SJCRH30 (cell line): ENCODE results near the gene APBB2. TPM values are rescaled to one million over a fixed set of nuclear protein-coding genes. Genes with fewer than 3 reads are reported as not detected.

Experiments used
- DNase-seq, 2 experiments: peaks; one replicate each; pipeline ENCODE4 v3.0.0-alpha.2; 2015 to 2020
- H3K27ac ChIP-seq: fragments of 250-450 bp; sonication (Bioruptor Pico); 2 replicates; pipeline ENCODE4 v1.5.1; 2020; ENCODE audit warnings: mild to moderate bottlenecking, moderate library complexity
- H3K27me3 ChIP-seq: fragments of 250-450 bp; sonication (Bioruptor Pico); 2 replicates; pipeline ENCODE4 v1.5.1; 2020; ENCODE audit warnings: mild to moderate bottlenecking, moderate library complexity
- H3K36me3 ChIP-seq: fragments of 250-450 bp; sonication (Bioruptor Pico); 2 replicates; pipeline ENCODE4 v1.5.1; 2020; ENCODE audit warnings: mild to moderate bottlenecking, moderate library complexity
- H3K4me1 ChIP-seq: fragments of 250-450 bp; sonication (Bioruptor Pico); 2 replicates; pipeline ENCODE4 v1.5.1; 2020; ENCODE audit warnings: mild to moderate bottlenecking, moderate library complexity
- H3K4me3 ChIP-seq: fragments of 250-450 bp; sonication (Bioruptor Pico); 2 replicates; pipeline ENCODE4 v1.5.1; 2020; ENCODE audit warnings: mild to moderate bottlenecking, moderate library complexity
- H3K9me3 ChIP-seq: fragments of 250-450 bp; sonication (Bioruptor Pico); replicated peaks from 2 replicates; pipeline ENCODE4 v1.5.1; 2020; ENCODE audit warnings: mild to moderate bottlenecking, moderate library complexity
- total RNA-seq: library from RNA; depleted of rRNA; stranded (reverse); fragments of >200 nt; shearing (Covaris generic); gene quantifications from 2 replicates; pipeline ENCODE4 v1.2.3, GENCODE V29; 2014; rRNA removed

Gene APBB2
- 83.9 and 89.7 TPM in 2 replicates for total RNA-seq

- peak within 1 kb of the TSS; percentile 72 for H3K4me3 ChIP-seq
- no peaks in the 10 kb centered on the region for H3K27me3 ChIP-seq
- no peaks in the 10 kb centered on the region; the same call in 1 of the 2 replicates for H3K36me3 ChIP-seq
- peak within 1 kb of the TSS; percentile 54 for H3K27ac ChIP-seq
- no peaks in the 10 kb centered on the region for H3K9me3 ChIP-seq
- peaks cover 8% of the 10 kb centered on the region for H3K4me1 ChIP-seq
- DNase-seq = peak; percentile 98 to 99
These were observed at the start of gene APBB2 for GRCh38 chr4:41214136-41214824. APBB2 (minus strand) TSS chr4:41214542; CDS start chr4:41033254, 181,288 bp downstream.

- no peak overlapping the region for H3K27ac ChIP-seq
- no peak overlapping the region for H3K4me3 ChIP-seq
- peaks cover 5% of the 10 kb centered on the region; the same call in 1 of the 2 replicates for H3K4me1 ChIP-seq
- no peaks in the 10 kb centered on the region for H3K27me3 ChIP-seq
- H3K9me3 ChIP-seq = no peaks in the 10 kb centered on the region
- peaks cover 66% of the 10 kb centered on the region for H3K36me3 ChIP-seq
- DNase-seq = no peak
These were observed 47.9 kb upstream of the APBB2 start for GRCh38 chr4:41262198-41262597.

- DNase-seq = no peak
- no peak overlapping the region for H3K4me3 ChIP-seq
- H3K27me3 ChIP-seq = no peaks in the 10 kb centered on the region
- H3K36me3 ChIP-seq = peaks cover 53% of the 10 kb centered on the region
- no peaks in the 10 kb centered on the region for H3K9me3 ChIP-seq
- peaks cover 5% of the 10 kb centered on the region; the same call in 1 of the 2 replicates for H3K4me1 ChIP-seq
- H3K27ac ChIP-seq = no peak overlapping the region
These were observed 45.9 kb upstream of the APBB2 start for GRCh38 chr4:41260116-41260733.

- no peaks in the 10 kb centered on the region for H3K27me3 ChIP-seq
- H3K36me3 ChIP-seq = peaks cover 41% of the 10 kb centered on the region
- peak overlapping the region; percentile 10; the same call in 1 of the 2 replicates for H3K27ac ChIP-seq
- H3K9me3 ChIP-seq = no peaks in the 10 kb centered on the region
- peak; percentile 53 to 77 for DNase-seq
- no peak overlapping the region for H3K4me3 ChIP-seq
- H3K4me1 ChIP-seq = peaks cover 5% of the 10 kb centered on the region; the same call in 1 of the 2 replicates
These were observed 44.4 kb upstream of the APBB2 start for GRCh38 chr4:41258783-41259182.

GRCh38 chr4:41257906-41258305, 43.6 kb upstream of the APBB2 start:
- Histone ChIP-seq H3K9me3 (no peaks in the 10 kb centered on the region), H3K36me3 (peaks cover 32% of the 10 kb centered on the region), H3K4me3 (peak overlapping the region; percentile 88), H3K27me3 (no peaks in the 10 kb centered on the region), H3K4me1 (peaks cover 5% of the 10 kb centered on the region; the same call in 1 of the 2 replicates), H3K27ac (no peak overlapping the region; the same call in 1 of the 2 replicates)
- DNase-seq = no peak

GRCh38 chr4:41257257-41257901, 43.0 kb upstream of the APBB2 start:
- no peaks in the 10 kb centered on the region for H3K9me3 ChIP-seq
- peaks cover 28% of the 10 kb centered on the region for H3K36me3 ChIP-seq
- DNase-seq = peak; percentile 62 to 63
- H3K27me3 ChIP-seq = no peaks in the 10 kb centered on the region
- peak overlapping the region; percentile 88 for H3K4me3 ChIP-seq
- peak overlapping the region; percentile 63 for H3K27ac ChIP-seq
- H3K4me1 ChIP-seq = peaks cover 5% of the 10 kb centered on the region; the same call in 1 of the 2 replicates

GRCh38 chr4:41256740-41257256, 42.5 kb upstream of the APBB2 start, which contains the start of gene UCHL1:
UCHL1 (plus strand) TSS chr4:41256928; CDS start chr4:41256977, 49 bp downstream.
- Histone ChIP-seq H3K4me3 (peak within 1 kb of the TSS; percentile 88), H3K9me3 (no peaks in the 10 kb centered on the region), H3K27me3 (no peaks in the 10 kb centered on the region), H3K36me3 (peaks cover 22% of the 10 kb centered on the region), H3K4me1 (peaks cover 5% of the 10 kb centered on the region; the same call in 1 of the 2 replicates), H3K27ac (peak within 1 kb of the TSS; percentile 63)
- DNase-seq = peak; percentile 96

- H3K36me3 ChIP-seq = peaks cover 16% of the 10 kb centered on the region
- H3K4me1 ChIP-seq = peaks cover 5% of the 10 kb centered on the region; the same call in 1 of the 2 replicates
- H3K27me3 ChIP-seq = no peaks in the 10 kb centered on the region
- 0 out of 2 replicates have a peak overlapping the region, but pooled peaks have one; percentile 10 for H3K27ac ChIP-seq
- DNase-seq = peak; percentile 28 to 47
- H3K9me3 ChIP-seq = no peaks in the 10 kb centered on the region
- H3K4me3 ChIP-seq = peak overlapping the region; percentile 88
These were observed 41.9 kb upstream of the APBB2 start for GRCh38 chr4:41256131-41256739.

- H3K36me3 ChIP-seq = no peaks in the 10 kb centered on the region
- H3K9me3 ChIP-seq = no peaks in the 10 kb centered on the region; the same call in 1 of the 2 replicates
- H3K4me1 ChIP-seq = no peaks in the 10 kb centered on the region
- 0 out of 2 replicates have a peak, but pooled peaks cover 2% of the 10 kb centered on the region for H3K27me3 ChIP-seq
- DNase-seq = no peak
- H3K4me3 ChIP-seq = no peak overlapping the region
- no peak overlapping the region for H3K27ac ChIP-seq
These were observed 31.6 kb upstream of the APBB2 start for GRCh38 chr4:41245983-41246382.

GRCh38 chr4:41241919-41242318, 27.6 kb upstream of the APBB2 start:
- H3K4me1 ChIP-seq = no peaks in the 10 kb centered on the region
- no peaks in the 10 kb centered on the region for H3K36me3 ChIP-seq
- H3K27me3 ChIP-seq = 0 out of 2 replicates have a peak, but pooled peaks cover 2% of the 10 kb centered on the region
- no peak for DNase-seq
- H3K4me3 ChIP-seq = no peak overlapping the region
- H3K9me3 ChIP-seq = no peaks in the 10 kb centered on the region
- no peak overlapping the region for H3K27ac ChIP-seq

GRCh38 chr4:41236508-41236907, 22.2 kb upstream of the APBB2 start:
- H3K9me3 ChIP-seq = no peaks in the 10 kb centered on the region
- no peak for DNase-seq
- no peaks in the 10 kb centered on the region for H3K36me3 ChIP-seq
- no peak overlapping the region for H3K4me3 ChIP-seq
- H3K27me3 ChIP-seq = no peaks in the 10 kb centered on the region
- no peaks in the 10 kb centered on the region for H3K4me1 ChIP-seq
- H3K27ac ChIP-seq = no peak overlapping the region

- Histone ChIP-seq H3K27ac (no peak overlapping the region), H3K27me3 (no peaks in the 10 kb centered on the region), H3K4me3 (no peak overlapping the region), H3K36me3 (no peaks in the 10 kb centered on the region), H3K9me3 (no peaks in the 10 kb centered on the region), H3K4me1 (no peaks in the 10 kb centered on the region)
- DNase-seq = no peak
These were observed 21.7 kb upstream of the APBB2 start for GRCh38 chr4:41236032-41236431.

GRCh38 chr4:41232856-41233255, 18.5 kb upstream of the APBB2 start:
- Histone ChIP-seq H3K9me3 (no peaks in the 10 kb centered on the region), H3K4me1 (no peaks in the 10 kb centered on the region), H3K27ac (no peak overlapping the region), H3K27me3 (no peaks in the 10 kb centered on the region), H3K4me3 (no peak overlapping the region), H3K36me3 (no peaks in the 10 kb centered on the region)
- DNase-seq = no peak

GRCh38 chr4:41232406-41232805, 18.1 kb upstream of the APBB2 start:
- Histone ChIP-seq H3K4me3 (no peak overlapping the region), H3K9me3 (no peaks in the 10 kb centered on the region), H3K4me1 (no peaks in the 10 kb centered on the region), H3K27me3 (no peaks in the 10 kb centered on the region), H3K36me3 (no peaks in the 10 kb centered on the region), H3K27ac (no peak overlapping the region)
- DNase-seq = no peak
